ENCODE measurements around the gene WFDC12.
"Not testable (repeated sequence)": the region's sequence is repeated elsewhere in the genome, so short reads cannot be mapped to it uniquely, and the experiment has no call there.

WFDC12 gene, protein sequence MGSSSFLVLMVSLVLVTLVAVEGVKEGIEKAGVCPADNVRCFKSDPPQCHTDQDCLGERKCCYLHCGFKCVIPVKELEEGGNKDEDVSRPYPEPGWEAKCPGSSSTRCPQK

DNA sequence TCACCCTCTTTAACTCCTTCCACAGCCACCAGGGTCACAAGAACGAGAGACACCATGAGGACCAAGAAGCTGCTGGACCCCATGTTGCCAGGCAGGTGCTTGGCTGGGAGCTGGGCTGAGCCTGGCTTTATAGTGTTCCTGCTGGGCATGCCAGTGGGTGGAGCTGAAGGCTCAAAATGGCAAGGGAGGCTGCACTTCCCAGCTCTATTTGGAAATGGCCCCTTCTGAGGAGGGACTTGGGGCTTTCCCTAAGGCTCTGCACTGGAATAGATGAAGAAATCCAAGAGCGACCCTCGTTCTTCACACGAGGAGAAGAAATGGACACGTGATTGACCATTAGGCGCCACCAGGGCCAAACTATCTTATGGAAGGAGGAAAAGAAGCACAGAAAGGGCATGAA is at the start of gene WFDC12:
TSS of gene WFDC12 (minus strand) at position 101 of the 400 bp plus-strand sequence. CDS start at position 83, 18 bp downstream.
- no peak for DNase-seq

DNA sequence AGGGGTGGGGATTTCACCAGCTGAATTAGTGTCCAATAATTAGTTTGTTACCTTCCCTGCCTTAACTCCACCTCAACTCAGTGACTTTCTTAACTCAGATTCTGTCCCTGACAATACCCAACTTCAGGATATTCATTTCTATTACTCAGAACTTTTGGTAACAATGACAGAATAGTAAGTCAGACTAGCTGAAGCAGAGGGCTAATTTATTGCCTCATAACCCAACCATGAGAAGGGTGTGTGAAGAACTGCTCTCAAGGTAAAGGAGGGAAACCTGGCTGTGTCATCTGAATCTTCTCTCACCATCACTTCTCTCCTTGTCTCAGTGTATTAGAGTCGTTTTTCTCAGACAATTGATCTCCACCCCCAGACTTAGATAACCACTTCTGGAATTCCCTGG is 49.3 kb upstream of the WFDC12 start:
- no peak for DNase-seq

DNA sequence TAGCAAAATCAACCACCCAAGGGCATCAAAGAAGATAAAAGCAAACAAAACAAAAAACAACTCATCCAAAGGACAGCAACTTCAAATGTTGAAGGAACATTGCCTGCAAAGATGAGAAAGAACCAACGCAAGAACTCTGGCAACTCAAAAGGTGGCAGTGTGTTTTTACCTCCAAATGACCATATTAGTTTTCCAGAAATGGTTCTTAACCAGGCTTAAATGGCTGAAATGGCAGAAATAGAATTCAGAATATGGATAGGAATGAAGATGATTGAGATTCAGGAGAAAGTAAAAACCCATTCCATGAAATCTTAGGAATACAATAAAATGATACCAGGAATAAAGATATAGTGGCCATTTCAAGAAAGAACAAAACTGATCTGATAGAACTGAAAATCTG is 40.6 kb upstream of the WFDC12 start:
- no peak for DNase-seq

DNA sequence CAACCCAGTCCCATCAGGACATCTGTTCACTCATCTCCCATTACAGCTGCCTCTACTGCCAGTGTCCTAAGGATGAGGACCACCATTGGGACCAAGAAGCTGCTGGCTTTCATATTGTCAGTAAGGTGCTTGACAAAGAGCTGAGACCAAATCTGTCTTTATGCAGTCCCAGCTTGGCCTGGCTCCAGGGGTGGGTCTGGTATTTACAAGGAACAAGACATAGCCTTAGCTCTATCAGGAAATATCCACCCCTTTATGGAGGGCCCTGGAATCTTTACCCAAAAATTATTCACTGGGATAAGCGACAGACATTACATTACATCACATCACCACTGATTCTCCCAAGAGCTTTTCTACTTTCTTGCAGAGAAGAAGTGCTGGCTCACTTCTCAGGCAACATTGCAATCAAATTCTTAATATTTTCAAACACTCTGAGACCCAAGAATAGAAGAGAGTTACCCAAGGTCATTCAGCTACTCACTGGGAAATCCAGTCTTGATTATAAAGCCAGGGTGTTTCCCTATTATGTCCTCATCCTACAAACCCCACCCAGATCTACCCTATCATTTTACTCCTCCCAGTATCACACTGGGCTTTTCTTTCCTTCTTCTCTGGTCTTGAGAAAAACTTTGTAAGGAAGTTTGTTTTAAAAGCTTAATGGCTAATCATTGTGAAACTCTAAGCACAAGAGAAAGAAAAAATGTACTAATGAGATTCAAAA is 39.0 kb upstream of the WFDC12 start:
- DNase-seq, result no peak

- DNase-seq, result no peak
Measured at GRCh38 chr20:45157962-45158361, 33.7 kb upstream of the WFDC12 start.

- no peak for DNase-seq
Measured at GRCh38 chr20:45156713-45157112, 32.4 kb upstream of the WFDC12 start.

DNA sequence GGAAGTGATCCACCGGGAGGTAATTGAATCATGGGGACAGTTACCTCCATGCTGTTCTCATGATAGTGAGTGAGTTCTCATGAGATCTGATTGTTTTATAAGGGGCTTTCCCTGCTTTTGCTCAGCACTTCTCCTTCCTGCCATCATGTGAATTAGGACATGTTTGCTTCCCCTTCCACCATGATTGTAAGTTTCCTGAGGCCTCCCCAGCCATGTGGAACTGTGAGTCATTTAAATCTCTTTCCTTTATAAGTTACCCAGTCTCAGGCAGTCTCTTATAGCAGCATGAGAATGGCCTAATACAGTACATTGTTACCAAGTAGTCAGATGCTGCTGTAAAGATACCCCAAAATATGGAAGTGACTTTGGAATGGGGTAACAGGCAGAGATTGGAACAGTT is 30.5 kb upstream of the WFDC12 start:
- not testable (repeated sequence) for DNase-seq

DNA sequence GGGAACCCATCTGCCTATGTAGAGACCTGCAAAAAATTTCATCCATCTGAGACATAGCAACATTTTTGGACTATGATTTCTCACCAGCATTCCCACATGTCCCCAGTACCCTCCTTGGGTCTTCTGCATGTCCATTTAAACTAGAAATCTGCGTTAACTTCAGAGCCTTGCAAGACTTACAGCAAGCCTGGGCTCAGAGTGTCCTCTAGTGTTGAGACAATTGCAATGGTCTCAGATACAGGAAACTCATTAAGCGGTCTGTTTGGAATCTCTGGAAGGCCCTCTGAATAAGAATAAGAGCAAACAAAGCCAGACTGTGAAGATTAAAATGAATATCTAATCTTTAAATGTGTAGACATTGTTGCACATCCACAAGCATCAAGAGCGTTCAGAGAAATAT is 29.9 kb upstream of the WFDC12 start:
- DNase-seq, result no peak

DNA sequence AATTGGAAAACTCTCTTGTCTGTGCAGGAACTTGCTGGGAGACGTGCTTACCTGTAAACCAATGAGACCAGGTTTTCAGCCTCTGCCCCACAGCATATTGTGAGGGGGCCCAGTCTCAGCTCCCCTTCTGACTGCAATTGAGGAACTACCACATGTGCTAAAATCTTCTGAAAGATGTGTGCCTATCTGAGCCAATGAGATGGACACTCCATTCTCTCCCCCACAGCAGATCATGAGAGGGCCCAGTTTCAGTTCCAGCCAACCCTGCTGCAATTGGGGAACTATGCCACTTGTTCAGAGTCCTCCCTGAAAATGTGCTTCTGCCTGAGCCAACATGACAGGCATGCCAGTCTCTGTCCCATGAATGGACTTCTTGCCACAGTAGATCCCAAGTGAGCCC is 29.5 kb upstream of the WFDC12 start:
- DNase-seq, result no peak

DNA sequence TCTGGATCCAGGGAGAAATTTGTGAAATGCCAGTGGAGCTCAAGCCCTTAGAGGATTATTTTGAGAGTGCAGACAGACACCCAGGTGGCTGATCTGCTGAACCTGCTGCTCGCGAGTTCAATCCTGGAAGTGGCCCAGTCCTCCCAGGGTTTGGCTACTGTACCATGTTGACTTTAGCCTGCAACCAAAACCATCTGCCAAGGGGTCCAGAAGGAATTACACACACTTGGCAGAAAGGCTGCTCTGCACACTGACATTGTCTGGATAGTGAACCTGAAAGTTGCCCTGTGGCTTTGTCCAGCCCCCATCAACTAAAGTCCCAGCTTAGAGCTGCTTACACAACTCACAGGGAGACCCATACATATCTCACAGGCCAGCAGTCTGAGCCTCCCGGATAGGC is 28.9 kb upstream of the WFDC12 start:
- DNase-seq, result no peak

DNA sequence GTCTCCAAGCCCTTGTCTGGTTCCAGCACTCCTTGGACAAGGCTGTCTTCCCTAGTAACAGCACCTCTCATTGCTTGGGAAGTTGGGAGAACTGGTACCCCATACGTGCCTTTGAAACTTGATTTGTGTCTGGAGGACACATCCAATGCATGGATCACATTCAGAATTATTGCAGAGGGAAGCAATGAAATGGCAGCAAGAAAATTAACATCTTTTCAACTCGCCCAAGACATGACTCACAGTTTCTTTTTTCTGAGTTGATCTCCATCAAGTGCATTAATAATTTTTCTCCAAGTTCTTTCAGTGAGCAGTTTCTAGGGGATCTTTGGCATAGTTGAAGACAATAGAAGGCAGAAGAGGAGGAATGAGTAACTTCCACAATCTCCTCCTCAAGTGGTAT is 28.1 kb upstream of the WFDC12 start:
- DNase-seq, result no peak

DNA sequence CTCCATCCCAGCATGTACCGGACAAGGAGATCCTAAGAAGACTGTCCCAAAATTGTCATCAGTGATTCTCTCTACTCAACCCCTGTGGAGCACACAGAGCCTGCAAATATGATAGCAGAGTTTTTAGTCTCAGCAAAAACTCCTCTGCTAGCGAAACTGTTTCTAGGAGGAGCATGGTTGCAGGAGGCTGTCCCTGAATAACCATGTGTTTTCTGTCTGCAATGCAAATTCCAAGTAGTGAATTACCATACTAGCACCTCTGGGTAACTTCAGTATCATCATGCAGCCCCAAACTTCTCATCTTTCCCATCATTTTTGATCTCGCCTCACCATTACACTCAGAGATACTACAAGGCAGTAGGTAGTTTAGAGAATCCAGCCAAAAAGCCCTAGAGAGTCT is 24.8 kb upstream of the WFDC12 start:
- DNase-seq, result no peak

DNA sequence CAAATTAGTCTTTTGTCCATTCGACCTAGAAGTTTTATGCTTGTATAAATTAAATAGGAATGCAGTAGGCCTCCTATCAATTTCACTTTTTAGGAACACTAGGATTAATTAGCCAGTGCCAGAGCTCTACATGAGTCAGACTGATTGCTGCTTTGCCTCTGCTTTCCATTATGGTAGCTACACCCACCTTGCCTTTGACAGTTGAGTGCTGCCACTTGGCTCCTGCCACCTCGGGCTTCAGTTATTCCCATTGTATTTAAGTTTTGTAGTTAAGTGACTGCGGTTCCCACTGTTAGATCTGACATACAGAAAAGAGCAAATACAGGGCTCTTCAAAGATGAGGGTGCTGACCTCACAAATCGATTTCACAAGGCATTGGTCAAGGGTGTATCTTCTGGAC is 16.6 kb upstream of the WFDC12 start:
- DNase-seq, result no peak

GRCh38 chr20:45139733-45140375 is 15.6 kb upstream of the WFDC12 start:
- DNase-seq, result not testable (repeated sequence)

DNA sequence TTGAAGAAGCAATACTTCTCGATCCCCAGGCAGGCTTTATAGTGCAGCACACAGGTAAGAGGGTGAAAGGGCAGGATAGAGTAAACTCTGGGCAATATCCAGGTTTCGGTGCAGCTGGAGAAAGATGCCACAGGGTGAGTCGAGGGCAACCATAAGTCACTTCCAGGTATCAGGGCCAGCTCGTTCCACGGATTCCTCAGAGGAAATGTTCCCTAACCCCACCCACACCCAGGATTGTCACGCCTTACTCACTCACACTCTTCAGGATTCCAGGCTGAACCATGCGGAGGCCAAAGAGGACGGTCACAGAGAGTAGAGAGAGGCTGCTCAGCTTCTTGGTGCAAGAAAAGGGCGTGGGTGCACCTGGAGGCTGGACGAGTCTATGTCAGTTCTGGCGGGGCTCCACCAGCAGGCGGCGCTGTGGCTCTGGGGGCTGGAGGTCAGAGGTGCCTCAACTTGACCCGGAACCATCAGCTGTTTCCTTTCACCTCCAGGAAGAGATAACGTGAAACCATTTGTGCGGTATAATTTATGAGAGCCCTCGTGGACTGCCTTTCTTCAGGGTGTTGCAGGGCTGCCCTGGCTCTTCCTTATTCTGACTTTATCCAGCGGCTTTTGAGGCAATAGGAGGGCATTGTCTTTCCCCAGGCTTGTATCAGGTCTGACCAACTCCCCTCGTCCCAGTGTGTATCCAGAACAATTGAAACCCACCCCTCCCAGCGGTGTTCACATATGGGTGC is 14.5 kb upstream of the WFDC12 start:
- DNase-seq, result peak; percentile 48

DNA sequence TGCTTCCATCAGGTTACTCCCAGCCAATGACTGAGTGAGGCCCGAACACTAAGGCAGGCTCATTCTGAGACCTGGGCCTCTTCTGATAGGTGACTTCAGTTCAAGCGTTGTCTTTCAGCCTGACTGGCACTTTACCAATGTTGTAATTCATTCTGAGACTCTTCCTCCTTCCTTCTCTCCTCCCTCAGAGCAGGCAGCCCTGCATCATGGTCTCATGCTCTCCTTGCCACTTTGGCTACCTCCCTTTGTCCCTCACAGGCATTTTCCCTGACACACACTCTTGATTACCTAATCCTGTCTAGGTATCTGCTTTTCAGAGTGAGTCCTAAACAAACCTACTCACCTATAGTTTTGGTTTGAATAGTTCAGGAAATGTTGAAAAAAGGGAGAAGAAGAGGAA is 12.6 kb upstream of the WFDC12 start:
- no peak for DNase-seq

GRCh38 chr20:45128099-45128498 is 3.8 kb upstream of the WFDC12 start:
- no peak for DNase-seq

GRCh38 chr20:45121388-45121787 is 2.9 kb downstream of the WFDC12 start:
- no peak for DNase-seq

GRCh38 chr20:45119556-45120266 is 4.6 kb downstream of the WFDC12 start:
- no peak for DNase-seq

DNA sequence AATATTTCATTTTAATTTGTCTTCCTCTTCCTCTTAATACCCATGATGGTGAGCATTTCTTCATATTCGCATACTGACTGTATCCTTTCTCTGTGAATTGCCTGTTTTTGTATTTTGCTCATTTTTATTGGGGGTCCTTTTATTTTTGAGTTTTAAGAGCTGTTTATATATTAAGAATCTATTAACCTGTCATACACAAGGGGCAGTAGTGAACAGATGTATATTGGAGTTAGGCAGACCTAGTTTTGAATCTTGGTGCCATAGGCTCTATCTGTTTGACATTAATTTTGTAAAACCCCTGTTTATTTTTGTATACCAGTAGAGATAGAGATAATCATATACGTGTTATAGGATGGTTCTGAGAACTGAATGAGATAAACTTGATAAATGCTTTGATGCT is 6.2 kb downstream of the WFDC12 start:
- DNase-seq, result no peak

DNA sequence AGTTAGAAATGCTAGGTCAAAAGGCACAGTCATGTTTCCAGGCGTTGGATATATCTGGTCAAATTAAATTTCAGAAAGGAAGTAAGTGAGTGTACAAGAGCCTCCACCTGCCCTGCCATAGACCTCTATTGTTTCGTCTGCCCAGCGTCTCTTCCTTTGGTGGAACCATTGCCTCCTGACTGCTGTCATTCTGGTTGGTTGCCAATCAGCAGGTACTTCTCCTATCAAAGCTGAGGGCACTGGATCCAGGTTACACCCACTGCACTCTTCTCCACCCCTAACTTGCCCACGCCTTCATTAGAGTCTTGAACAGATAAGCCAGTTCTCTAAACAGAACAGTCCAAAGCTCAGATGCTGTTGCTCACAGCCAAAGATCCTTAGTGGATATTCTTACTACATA is 6.7 kb downstream of the WFDC12 start:
- no peak for DNase-seq

DNA sequence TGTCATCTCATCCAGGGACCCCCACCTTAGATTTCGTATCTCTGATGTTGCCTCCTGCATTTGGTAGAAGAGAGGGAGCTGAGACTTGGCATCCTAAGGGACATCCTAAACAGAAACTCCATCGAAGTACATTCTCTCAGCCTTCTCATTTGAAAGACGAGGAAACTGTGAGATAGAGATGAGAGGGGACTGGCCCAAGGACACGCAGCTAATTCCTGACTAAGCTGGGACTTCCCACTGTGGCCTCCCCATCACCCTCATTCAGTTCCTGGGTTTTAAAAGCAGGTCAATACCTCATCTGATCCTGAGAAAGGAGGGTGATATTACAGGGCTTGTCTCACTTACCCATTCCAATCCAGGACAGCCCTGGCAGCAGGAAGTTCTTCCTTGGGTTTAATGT is 8.4 kb downstream of the WFDC12 start:
- no peak for DNase-seq

GRCh38 chr20:45115386-45115774 is 8.9 kb downstream of the WFDC12 start:
- no peak for DNase-seq

All from stimulated activated CD4-positive, alpha-beta T cell treated with anti-CD3 and anti-CD28 coated beads, Interleukin-12 subunit alpha, Interleukin-12 subunit beta, amount 100 ng/mL, for 4 hours (primary cell).